Type B pancreatic cell (in vitro differentiated cells): ENCODE results near the gene ZNF428. TPM values are rescaled to one million over a fixed set of nuclear protein-coding genes. Genes with fewer than 3 reads are reported as not detected.

ENCODE experiments used
- DNase-seq: peaks from one replicate; pipeline ENCODE4 v3.0.0; 2021; ENCODE audit warnings: mixed read lengths; ENCODE audit not compliant: unreplicated experiment; ENCODE audit errors: extremely low spot score
- H3K27ac Mint-ChIP-seq: 2 replicates; pipeline ENCODE4 v1.8.0; 2021; ENCODE audit warnings: mild to moderate bottlenecking, mixed read lengths
- H3K27me3 Mint-ChIP-seq: 2 replicates; pipeline ENCODE4 v1.8.0; 2021; ENCODE audit warnings: mixed read lengths
- H3K36me3 Mint-ChIP-seq: 2 replicates; pipeline ENCODE4 v1.8.0; 2021; ENCODE audit warnings: mixed read lengths
- H3K4me1 Mint-ChIP-seq: one replicate; pipeline ENCODE4 v1.8.0; 2021; ENCODE audit warnings: mixed read lengths; ENCODE audit not compliant: unreplicated experiment
- H3K4me3 Mint-ChIP-seq: 2 replicates; pipeline ENCODE4 v1.8.0; 2021; ENCODE audit warnings: mild to moderate bottlenecking, mixed read lengths
- H3K9me3 Mint-ChIP-seq: 2 replicates; pipeline ENCODE4 v1.8.0; 2021; ENCODE audit warnings: mixed read lengths
- CTCF ChIP-seq: fragments of 200-600 bp; sonication (generic); conservative IDR thresholded peaks from 2 replicates; pipeline ENCODE4 v1.5.0; 2021; ENCODE audit warnings: antibody characterized with exemption, mild to moderate bottlenecking
- total RNA-seq: library from RNA; stranded (reverse); gene quantifications from 2 replicates; pipeline ENCODE4 v1.2.1, GENCODE V29; 2021; ENCODE audit warnings: low replicate concordance

ZNF428 gene
- total RNA-seq, 1 donor from 2014 or later: 76.9 TPM

GRCh38 chr19:43598445-43599240, 20.8 kb downstream of the ZNF428 start:
- Mint-ChIP-seq H3K9me3 (no peaks in the 10 kb centered on the region), H3K4me1 (peaks cover 22% of the 10 kb centered on the region), H3K27ac (peak overlapping the region; percentile 98), H3K36me3 (peaks cover 6% of the 10 kb centered on the region), H3K4me3 (no peak overlapping the region), H3K27me3 (peaks cover 2% of the 10 kb centered on the region)
- DNase-seq: no peak
- TF ChIP-seq CTCF: no peak

GRCh38 chr19:43597876-43598275, 21.6 kb downstream of the ZNF428 start:
- no peak for TF ChIP-seq CTCF
- peaks cover 2% of the 10 kb centered on the region for H3K27me3 Mint-ChIP-seq
- H3K36me3 Mint-ChIP-seq: peaks cover 11% of the 10 kb centered on the region
- no peaks in the 10 kb centered on the region for H3K9me3 Mint-ChIP-seq
- peak overlapping the region; percentile 98 for H3K4me3 Mint-ChIP-seq
- H3K27ac Mint-ChIP-seq: peak overlapping the region; percentile 98
- no peak for DNase-seq
- H3K4me1 Mint-ChIP-seq: peaks cover 26% of the 10 kb centered on the region

GRCh38 chr19:43596842-43597461, 22.5 kb downstream of the ZNF428 start:
- Mint-ChIP-seq H3K27me3 (peaks cover 2% of the 10 kb centered on the region), H3K36me3 (peaks cover 11% of the 10 kb centered on the region), H3K4me1 (peaks cover 26% of the 10 kb centered on the region), H3K4me3 (peak overlapping the region; percentile 98), H3K9me3 (no peaks in the 10 kb centered on the region), H3K27ac (peak overlapping the region; percentile 98)
- no peak for TF ChIP-seq CTCF
- DNase-seq: no peak

- peaks cover 26% of the 10 kb centered on the region for H3K4me1 Mint-ChIP-seq
- peak; percentile 23 for TF ChIP-seq CTCF
- no peaks in the 10 kb centered on the region for H3K9me3 Mint-ChIP-seq
- DNase-seq: peak; percentile 100
- H3K36me3 Mint-ChIP-seq: peaks cover 11% of the 10 kb centered on the region
- H3K27ac Mint-ChIP-seq: peak within 1 kb of the TSS; percentile 98
- H3K27me3 Mint-ChIP-seq: peaks cover 2% of the 10 kb centered on the region
- H3K4me3 Mint-ChIP-seq: peak within 1 kb of the TSS; percentile 98
Measured at GRCh38 chr19:43595999-43596841, 23.2 kb downstream of the ZNF428 start, which contains the start of the genes IRGQ and ZNF576. TSS of gene IRGQ (minus strand) at chr19:43596134. CDS start at chr19:43595338, 796 bp downstream. TSS of gene ZNF576 (plus strand) at chr19:43596595. CDS start at chr19:43597109, 514 bp downstream.

- peak overlapping the region; percentile 98 for H3K4me3 Mint-ChIP-seq
- TF ChIP-seq CTCF: no peak
- H3K4me1 Mint-ChIP-seq: peaks cover 26% of the 10 kb centered on the region
- H3K27ac Mint-ChIP-seq: peak overlapping the region; percentile 98
- no peak for DNase-seq
- peaks cover 14% of the 10 kb centered on the region for H3K36me3 Mint-ChIP-seq
- no peaks in the 10 kb centered on the region for H3K9me3 Mint-ChIP-seq
- H3K27me3 Mint-ChIP-seq: peaks cover 2% of the 10 kb centered on the region
Measured at GRCh38 chr19:43595605-43595998, 23.8 kb downstream of the ZNF428 start.
